Aortic smooth muscle cell (primary cell): ENCODE measurements around the gene MKRN2. TPM values are rescaled to one million over a fixed set of nuclear protein-coding genes. Genes with fewer than 3 reads are reported as not detected.

Experiments
- total RNA-seq: library from RNA; depleted of rRNA; stranded (reverse); fragments of >200 nt; gene quantifications from 2 replicates; pipeline ENCODE4 v1.2.3, GENCODE V29; 2014

MKRN2 gene, protein sequence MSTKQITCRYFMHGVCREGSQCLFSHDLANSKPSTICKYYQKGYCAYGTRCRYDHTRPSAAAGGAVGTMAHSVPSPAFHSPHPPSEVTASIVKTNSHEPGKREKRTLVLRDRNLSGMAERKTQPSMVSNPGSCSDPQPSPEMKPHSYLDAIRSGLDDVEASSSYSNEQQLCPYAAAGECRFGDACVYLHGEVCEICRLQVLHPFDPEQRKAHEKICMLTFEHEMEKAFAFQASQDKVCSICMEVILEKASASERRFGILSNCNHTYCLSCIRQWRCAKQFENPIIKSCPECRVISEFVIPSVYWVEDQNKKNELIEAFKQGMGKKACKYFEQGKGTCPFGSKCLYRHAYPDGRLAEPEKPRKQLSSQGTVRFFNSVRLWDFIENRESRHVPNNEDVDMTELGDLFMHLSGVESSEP
- 26.4 and 29.2 TPM in 2 replicates for total RNA-seq

DNA sequence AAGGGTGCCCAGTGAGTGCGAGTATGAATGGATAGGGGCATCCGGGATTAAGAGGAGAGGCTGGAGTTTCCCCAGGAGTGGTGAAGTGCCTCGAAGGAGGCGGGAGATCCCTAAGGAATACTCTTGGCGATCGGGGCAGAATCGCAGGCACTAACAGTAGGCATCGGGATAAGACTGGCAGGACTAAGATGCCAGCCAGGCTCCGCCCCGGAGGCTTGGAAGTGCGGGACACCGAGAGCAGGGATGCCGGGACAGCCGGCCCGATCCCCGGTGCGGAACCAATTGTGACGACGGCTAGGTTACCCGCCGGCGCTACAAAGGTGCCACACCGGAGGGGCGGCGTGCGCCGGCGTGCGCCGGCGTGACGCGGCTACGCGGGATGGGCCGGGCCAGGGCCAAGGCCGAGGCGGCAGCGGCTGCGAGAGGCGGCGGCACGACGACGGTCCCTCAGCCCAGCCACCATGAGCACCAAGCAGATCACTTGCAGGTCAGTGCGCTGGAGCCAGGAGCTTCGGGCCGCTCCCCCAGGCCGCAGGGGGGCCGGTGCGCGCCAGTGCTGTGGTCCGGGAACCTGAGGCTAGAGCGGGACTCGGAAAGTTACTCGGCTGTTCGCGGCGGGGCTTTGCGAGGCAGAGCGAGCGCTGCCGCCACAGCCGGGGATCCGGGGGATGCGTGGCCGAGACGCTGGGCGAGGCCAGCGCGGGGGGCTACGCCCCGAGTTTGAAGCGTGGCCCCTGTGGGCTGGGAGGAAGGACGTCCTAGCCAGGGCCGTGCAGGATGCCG lies at the start of gene MKRN2:
Gene MKRN2, plus strand, starts transcription at position 398 of the 783 bp plus-strand sequence. Its CDS starts 64 bp downstream, at position 462.

DNA sequence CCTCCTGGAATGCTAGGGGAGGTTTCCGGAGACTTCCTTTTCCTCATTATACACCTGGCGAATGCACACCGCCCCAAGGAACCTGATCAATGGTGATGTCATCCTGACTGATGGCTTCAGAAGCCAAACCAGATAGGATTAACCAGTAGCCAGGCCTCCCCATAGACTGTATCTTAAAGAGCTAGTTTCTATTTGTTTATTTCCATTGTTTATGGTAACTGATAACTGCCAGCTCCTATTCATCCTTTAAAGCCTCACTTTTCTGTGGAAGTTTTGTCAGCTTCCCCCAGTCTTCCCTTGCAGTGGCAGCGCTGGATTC lies 11.5 kb upstream of the MKRN2 start, which contains the start of gene MKRN2OS:
Gene MKRN2OS, minus strand, starts transcription at position 27 of the 319 bp plus-strand sequence. CDS start 35 bp downstream, outside the sequence.

Other genes starting within 250 kb of the MKRN2 start
- 12.5 and 19.8 TPM in 2 replicates for gene TSEN2, start 72.6 kb upstream of the MKRN2 start, total RNA-seq
- gene MKRN2OS, start 11.6 kb upstream of the MKRN2 start, total RNA-seq, result not detected in 2 replicates
- 116 and 118 TPM in 2 replicates for gene RAF1, start 107.0 kb downstream of the MKRN2 start, total RNA-seq
- gene TMEM40, start 202.2 kb downstream of the MKRN2 start, total RNA-seq, result not detected in 2 replicates
- 2.9 and 4.1 TPM in 2 replicates for gene CAND2, start 239.6 kb downstream of the MKRN2 start, total RNA-seq